GM21717 (cell line): Measurements from ENCODE around the gene FAM221A.
"Not testable (repeated sequence)": the region's sequence is repeated elsewhere in the genome, so short reads cannot be mapped to it uniquely, and the experiment has no call there.

Source experiments
- ATAC-seq: cut with Tn5 transposase; IDR thresholded peaks from one replicate; pipeline ENCODE4 v1.9.1; 2021; ENCODE audit warnings: mild to moderate bottlenecking, moderate library complexity; ENCODE audit not compliant: unreplicated experiment

Gene FAM221A

DNA sequence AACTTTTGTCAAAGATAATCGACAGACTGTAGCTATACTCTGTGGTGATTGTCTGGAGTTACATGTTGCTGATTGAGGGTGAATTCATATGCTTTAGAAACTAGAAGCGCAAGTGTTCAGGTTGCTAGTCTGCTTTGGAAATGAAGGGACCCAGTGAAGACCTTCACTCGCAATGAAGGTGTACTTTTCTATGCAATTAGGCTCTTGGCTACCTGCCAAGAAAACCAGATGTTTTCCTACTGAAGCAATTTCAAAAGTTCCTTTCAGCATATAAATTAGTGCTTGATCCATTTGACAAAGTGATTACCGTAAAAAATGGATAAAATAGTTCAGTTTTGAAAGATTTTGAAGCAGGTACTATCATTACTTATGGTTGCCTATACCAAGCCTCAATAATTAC is 20.0 kb downstream of the FAM221A start:
- no peak for ATAC-seq

DNA sequence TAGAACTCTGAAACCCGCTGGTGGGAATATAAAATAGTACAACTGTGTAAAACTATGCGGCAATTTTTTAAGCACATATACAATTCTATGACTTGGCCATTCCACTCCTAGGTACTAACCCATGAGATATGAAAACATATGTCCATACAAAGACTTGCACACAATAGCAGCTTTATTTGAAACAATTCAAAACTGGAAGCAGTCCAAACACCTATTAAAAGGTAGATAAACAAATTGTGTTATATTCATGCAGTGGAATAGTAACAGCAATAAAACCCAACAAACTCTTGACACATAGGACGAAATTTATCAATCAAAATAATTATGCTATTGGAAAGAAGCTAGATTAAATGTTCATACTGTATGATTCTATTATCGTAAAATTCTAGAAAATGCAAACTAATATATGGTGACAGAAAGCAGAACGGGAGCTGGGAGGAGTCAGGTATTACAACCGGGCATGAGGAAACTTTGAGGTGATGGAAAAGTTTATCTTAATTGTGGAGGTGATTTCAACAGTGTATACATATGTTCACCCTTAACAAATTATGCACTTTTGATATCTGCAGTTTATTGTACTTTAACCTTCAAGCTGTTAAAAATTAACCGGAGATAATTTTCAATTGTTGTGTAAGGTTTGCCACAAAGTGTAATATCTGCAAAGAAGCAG is 29.2 kb downstream of the FAM221A start:
- ATAC-seq, result no peak

DNA sequence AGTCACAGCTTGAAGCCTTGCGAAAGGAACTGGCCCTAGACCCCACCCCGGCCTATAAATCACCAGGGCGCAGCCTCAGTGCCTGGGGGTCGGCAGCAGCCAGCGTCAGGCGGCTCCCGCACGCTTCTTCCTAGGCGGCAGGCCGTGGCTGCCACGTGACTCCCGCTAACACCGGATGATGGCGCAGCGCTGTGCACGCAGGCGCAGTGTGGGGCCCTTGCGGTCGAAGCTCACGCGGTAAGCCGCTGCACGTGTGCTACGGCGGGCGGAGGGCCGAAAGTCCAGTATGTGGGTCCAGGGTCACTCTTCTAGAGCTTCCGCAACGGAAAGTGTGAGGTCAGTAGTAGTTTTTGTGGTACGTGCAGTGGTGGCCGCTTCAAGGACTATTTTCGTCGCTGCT is 30.0 kb downstream of the FAM221A start, which contains the start of gene STK31:
Gene STK31, plus strand, starts transcription at position 220 of the 400 bp plus-strand sequence. Its CDS starts 67 bp downstream, at position 287.
- no peak for ATAC-seq

DNA sequence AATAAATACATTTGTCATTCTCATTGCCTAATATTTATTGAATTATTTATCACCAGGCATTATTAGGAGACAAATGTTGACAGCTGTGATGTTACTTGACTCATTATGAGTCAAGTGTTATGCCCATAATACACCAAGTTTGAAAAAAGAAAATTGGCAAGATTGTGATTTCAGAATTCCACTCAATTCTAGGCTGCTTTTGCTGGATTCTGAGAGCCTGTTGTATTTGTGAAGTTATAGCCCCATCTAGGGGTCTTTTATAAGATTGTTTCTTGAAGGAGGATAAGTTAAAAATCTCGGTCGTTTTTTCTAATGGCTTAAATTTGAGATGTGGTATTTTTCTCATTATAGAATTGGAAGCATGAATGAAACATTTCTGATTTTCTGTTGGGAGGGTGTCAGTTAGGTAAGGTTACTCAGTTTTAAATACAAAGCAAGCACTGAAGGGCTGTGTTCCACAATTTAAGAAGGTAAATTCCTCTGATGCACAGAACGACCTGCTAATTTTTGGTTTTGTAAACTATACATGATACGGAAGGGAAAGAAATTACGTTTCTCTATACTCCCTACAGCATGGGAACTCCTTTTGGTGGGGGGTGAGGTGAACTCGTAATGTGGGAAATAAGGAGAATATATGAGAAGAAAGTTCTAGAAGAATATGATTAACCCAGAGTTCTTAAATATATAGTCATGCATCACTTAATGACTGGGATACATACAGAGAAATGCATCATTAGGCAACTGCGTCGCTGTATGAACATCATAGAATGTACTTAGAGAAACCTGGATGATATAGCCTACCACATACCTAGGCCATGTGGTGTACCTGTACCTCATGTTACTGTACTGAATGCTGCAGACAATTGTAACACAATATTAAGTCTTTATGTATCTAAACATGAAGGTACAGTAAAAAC is 32.6 kb downstream of the FAM221A start:
- no peak for ATAC-seq

DNA sequence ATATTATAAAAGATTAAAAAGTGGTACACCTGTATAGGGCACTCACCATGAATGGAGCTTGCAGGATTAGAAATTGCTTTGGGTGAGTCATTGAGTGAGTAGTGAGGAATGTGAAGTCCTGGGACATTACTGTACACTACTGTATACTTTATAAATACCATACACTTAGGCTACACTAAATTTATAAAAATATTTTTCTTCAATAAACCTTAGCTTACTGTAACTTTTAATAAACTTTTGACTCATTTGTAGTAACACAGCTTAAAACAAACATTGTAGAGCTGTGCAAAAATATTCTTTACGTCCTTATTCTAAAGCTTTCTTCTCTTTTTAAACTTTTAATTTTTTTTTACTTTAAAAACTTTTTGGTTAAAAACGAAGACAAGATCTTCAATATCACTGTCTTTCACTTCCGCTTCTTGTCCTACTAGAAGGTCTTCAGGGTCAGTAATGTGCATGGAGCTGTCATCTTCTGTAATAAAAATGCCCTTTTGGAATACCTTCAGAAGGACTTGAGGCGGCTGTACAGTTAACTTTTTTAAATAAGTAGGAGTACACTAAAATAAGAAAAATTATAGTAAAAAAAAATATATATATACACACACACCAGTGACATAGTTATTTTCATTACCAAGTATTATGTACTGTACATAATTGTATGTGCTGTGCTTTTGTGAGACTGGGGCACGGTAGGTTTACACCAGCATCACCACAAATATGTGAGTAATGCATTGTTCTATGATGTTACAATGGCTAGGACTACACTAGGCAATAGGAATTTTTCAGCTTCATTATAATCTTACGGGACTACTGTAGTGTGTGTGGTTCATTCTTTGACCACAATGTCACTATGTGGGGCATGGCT is 33.5 kb downstream of the FAM221A start:
- no peak for ATAC-seq

DNA sequence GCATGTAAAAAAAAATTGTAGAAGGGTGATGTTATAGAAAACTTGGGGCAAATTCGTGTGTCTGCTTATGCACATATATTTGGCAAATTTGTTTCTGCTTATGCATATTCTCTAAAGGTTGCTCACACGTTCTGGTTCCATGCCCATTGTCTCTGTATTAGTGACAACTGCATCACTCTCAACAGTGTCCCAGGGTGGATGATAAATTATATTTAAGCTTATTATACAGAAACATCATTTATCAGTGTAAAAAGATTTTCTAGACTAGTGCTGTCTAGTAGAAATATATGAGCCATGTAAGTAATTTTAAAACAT is 34.1 kb downstream of the FAM221A start:
- no peak for ATAC-seq

DNA sequence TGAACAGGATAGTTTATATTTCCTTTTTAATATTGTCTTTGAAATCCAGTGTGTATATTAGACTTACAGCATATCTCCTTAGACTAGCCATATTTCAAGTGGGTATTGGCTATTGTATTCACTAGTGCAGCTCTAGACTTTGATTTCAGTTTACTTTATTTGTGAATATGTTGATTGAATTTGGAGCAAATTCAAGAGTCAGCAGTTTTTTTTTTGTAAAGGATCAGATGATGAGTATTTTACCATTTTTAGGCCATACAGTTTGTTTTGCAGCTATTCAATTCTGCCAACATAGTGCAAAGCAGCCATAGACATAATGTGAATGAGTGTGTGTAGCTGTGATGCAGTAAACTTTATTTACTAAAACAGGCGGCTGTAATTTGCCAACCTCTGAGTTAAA is 34.6 kb downstream of the FAM221A start:
- ATAC-seq, result no peak

DNA sequence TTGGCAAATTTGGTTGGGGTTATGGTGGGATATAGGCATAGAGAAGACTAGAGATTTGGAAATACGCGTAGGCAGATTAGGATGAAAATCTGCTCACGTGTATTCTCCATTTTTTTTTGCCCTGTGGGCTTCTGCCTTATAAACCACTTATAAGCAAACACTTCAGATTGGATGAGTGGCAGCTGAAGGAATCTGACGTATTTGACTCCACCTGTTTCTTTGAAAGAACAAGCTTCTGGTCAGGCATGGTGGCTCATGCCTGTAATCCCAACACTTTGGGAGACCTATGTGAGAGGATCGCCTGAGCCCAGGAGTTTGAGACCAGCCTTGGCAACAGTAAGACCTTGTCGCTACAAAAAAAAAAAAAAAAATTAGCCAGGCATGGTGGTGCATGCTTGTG is 35.1 kb downstream of the FAM221A start:
- no peak for ATAC-seq

DNA sequence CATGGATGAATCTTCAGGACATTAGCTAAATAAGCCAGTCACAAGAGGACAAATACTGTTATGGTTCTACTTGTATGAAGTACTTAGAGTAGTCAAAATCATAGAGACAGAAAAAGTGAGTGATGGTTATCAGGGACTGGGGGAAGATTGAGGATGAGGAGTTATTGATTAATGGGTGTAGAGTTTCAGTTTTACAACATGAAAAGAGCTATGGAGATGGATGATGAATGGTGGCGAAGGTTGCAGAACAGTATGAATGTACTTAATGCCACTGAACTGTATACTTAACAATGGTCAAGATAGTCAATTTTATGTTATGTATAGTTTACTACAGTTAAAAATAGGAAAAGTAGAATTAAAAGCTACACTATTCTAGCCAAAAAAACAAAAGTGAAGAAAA is 37.8 kb downstream of the FAM221A start:
- ATAC-seq, result no peak

DNA sequence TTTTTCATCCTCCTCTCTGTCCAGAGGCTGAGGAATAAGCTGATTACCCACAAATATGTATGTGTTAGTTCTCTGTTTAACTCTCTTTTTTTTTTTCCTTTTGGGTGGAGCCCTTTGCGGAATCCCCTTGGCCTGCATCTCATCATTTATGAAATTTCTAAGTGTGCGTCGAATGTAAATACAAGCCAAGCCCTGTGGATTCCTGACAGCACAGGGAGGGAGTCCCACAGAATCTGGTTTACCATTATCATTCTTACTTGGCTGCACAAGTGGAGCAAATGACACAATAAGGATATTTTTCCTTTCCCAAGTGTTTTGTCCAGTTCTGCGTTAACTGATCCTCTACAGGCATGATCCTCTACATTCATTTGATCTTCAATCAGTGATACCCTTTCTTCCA is 41.5 kb downstream of the FAM221A start:
- ATAC-seq, result no peak

DNA sequence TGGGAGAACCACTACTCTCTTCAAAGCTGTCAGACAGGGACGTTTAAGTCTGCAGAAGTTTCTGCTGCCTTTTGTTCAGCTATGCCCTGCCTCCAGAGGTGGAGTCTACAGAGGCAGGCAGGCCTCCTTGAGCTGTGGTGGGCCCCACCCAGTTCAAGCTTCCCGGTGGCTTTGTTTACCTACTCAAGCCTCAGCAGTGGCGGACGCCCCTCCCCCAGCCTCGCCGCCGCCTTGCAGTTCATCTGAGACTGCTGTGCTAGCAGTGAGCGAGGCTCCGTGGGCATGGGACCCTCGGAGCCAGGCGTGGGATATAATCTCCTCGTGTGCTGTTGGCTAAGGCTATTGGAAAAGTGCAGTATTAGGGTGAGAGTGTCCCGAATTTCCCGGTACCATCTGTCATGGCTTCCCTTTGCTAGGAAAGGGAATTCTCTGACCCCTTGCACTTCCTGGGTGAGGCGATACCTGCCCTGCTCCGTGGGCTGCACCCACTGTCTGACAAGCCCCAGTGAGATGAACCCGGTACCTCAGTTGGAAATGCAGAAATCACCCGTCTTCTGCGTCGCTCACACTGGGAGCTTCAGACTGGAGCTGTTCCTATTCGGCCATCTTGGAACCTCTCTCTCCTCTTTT is 42.7 kb downstream of the FAM221A start:
- ATAC-seq, result not testable (repeated sequence)

DNA sequence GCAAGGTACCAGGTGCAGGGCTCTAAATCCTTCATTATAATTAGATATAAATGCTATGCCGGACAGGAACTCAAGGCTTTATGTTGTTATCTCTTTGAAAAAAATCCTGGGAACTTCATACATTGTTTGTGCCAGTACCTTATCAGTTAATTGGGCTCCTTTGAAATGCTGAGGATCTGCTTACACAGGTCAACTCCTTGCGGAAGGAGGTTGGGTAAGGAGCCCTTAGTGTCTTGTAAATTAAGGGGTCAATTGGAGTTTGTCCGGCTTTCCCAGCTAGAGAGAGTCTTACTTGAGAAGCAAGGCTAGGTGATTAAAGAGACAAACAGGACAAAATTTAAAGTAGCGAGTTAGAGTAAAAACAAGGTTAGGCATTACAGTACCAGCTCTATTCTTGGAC is 44.1 kb downstream of the FAM221A start:
- not testable (repeated sequence) for ATAC-seq

DNA sequence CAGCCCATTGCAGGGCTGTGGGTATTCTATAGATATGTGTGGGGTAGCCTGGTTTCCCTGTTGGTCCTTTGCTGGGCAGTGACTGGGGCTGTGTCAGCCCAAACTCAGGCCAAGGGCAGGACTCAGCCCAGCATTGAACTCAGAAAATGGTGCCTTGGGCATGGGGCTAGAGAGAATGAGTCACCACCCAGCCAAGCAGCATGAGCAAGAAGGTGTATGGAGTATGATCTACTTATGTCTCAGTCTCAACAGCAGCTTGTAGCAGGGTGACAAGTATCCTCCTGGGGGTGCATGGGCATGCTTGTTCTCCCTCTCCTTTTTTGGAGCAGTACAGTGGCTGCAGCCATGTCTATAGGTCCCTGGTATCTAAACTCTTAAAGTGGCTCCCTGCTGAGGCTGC is 62.1 kb downstream of the FAM221A start:
- ATAC-seq, result no peak

DNA sequence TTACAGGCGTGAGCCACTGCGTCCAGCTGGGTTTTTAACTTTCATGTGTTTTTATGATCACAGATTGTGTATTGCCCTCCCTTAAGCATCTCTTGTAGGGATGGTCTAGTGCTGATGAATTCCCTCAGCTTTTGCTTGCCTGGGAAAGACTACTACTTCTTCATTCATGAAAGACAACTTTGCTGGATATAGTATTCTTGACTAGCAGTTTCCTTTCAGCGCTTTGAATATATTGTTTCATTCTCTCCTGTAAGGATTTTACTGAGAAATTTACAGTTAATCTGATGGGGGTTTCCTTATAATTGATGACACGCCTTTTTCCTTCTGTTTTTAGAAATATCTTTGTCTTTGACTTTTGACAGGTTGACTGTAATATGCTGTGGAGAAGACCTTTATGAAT is 63.2 kb downstream of the FAM221A start:
- ATAC-seq, result no peak

DNA sequence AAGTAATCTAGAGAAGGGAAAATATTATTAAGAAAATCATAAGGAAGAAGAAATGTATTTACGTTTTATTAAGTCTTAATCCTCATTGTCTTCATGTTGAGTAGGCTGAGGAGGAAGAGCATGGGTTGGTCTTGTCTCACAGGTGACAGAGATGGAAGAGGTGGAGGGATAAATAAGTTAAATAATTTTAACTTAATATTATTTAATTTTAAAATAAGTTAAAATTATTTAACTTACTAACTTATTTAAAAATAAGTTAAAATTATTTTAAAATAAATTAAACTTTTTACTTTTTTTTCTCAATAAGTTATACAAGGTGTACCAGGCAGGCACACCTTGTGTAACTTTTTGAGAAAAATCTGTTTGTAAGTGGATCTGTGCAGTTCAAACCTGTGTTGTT is 66.6 kb downstream of the FAM221A start:
- no peak for ATAC-seq

DNA sequence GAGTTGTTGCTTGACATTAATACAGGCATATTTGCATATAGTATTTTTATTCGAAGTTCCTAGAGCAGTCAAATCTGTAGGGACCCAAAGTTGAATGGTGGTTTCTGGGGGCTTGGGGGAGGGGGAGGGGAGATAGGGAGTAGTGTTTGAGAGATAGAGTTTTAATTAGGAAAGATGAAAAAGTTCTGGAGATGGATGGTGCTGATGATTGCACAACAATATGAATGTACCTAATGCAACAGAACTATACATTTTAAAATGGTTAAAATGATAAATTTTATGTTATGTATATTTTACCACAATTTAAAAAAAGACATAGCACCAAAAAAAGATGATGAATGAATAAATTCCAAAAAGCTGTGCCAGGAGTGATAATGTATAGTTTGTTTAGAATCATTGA is 71.9 kb downstream of the FAM221A start:
- ATAC-seq, result no peak
